PFSK-1 (cell line): ENCODE results near the gene PPP1CC.

Source experiments
- FOXP2 ChIP-seq: optimal IDR thresholded peaks from 2 replicates; pipeline ENCODE3; 2011; ENCODE audit warnings: borderline replicate concordance, control low read depth, inconsistent platforms; ENCODE audit not compliant: insufficient read depth; ENCODE audit errors: extremely low read length, extremely low read depth
- POLR2AphosphoS5 ChIP-seq: IDR thresholded peaks from 2 replicates; pipeline ENCODE4 v1.6.1; 2012; ENCODE audit warnings: low read depth, mild to moderate bottlenecking, control low read depth, low read length, moderate library complexity
- REST ChIP-seq, 2 experiments: IDR thresholded peaks; 2 replicates each; pipeline versions ENCODE4 v1.6.1 to v1.8.0; 2011 to 2012; ENCODE audit warnings: low read depth in 2 of 2, low read length in 2 of 2, control low read depth in 1 of 2, inconsistent platforms in 1 of 2, mild to moderate bottlenecking in 1 of 2, moderate library complexity in 1 of 2; ENCODE audit not compliant: insufficient read depth in 1 of 2
- SIN3A ChIP-seq: IDR thresholded peaks from 2 replicates; pipeline ENCODE4 v1.6.1; 2012; ENCODE audit warnings: mild to moderate bottlenecking, low read length, moderate library complexity, borderline replicate concordance; ENCODE audit not compliant: insufficient read depth
- TAF1 ChIP-seq: IDR thresholded peaks from 2 replicates; pipeline ENCODE4 v1.6.1; 2012; ENCODE audit warnings: low read length, control low read depth, borderline replicate concordance; ENCODE audit not compliant: insufficient read depth

PPP1CC gene

GRCh38 chr12:110785240-110785639, 42.5 kb upstream of the PPP1CC start:
- TF ChIP-seq FOXP2 (no peak), TAF1 (no peak), POLR2AphosphoS5 (no peak), REST (IDR thresholded peaks at IDR 0.05; ENCODE audit: insufficient read depth in 1 of 2, low read depth in 2 of 2, low read length in 2 of 2) (no peak), SIN3A (no peak)

- TF ChIP-seq SIN3A (no peak), FOXP2 (no peak), POLR2AphosphoS5 (no peak)
Measured at GRCh38 chr12:110782922-110783321, 40.2 kb upstream of the PPP1CC start.

GRCh38 chr12:110782094-110782493, 39.4 kb upstream of the PPP1CC start:
- TF ChIP-seq REST (IDR thresholded peaks at IDR 0.05; ENCODE audit: insufficient read depth in 1 of 2, low read depth in 2 of 2, low read length in 2 of 2) (no peak), SIN3A (no peak), POLR2AphosphoS5 (no peak), TAF1 (no peak), FOXP2 (no peak)

- TF ChIP-seq REST (IDR thresholded peaks at IDR 0.05; ENCODE audit: insufficient read depth in 1 of 2, low read depth in 2 of 2, low read length in 2 of 2) (no peak), POLR2AphosphoS5 (no peak), TAF1 (no peak)
Measured at GRCh38 chr12:110780448-110780847, 37.8 kb upstream of the PPP1CC start.

- no peak for TF ChIP-seq FOXP2
- no peak for TF ChIP-seq TAF1
- TF ChIP-seq REST (IDR thresholded peaks at IDR 0.05; ENCODE audit: insufficient read depth in 1 of 2, low read depth in 2 of 2, low read length in 2 of 2) = no peak
- no peak for TF ChIP-seq POLR2AphosphoS5
- no peak for TF ChIP-seq SIN3A
Measured at GRCh38 chr12:110778833-110779577, 36.3 kb upstream of the PPP1CC start.
